GM19240 (cell line): ENCODE data around the gene FAM98B.

Experiments used
- DNase-seq: peaks from one replicate; pipeline ENCODE4 v3.0.0; 2011; ENCODE audit warnings: low spot score; ENCODE audit not compliant: insufficient read length

Gene FAM98B

DNA sequence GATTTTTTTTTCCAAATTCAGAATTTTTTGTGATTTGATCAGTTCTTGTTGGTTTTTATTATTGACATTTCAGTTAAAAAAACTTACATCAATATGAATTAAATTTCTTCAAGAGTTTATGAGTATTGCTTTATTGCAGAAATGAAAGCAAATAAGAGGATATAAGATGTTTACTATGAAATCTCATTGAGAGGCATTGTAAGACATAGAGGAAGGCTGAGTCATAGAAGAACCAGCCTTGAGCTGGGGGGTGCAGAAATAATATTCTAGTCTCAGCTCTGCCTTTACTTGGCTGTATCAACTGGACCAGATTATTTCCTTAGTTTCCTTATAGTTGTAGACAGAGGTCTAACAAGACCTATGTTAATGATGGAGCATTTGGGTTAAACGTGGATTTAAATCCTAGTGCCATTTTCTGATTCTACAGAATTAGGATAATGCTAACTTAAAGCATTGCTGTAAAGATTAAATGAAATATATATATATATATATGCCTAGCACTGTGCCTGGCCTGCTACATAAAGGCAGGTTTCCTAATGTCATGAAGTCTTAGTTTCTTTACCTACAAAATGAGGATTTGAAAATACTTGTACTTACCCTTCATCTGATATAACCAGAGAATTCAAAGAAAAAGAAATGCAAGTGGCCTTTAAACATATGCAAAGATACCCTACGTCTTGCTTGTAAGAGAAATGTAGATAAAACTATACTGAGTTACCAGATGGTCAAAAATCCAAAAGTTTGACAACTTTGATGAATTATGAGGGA is 7.3 kb downstream of the FAM98B start:
- no peak for DNase-seq

DNA sequence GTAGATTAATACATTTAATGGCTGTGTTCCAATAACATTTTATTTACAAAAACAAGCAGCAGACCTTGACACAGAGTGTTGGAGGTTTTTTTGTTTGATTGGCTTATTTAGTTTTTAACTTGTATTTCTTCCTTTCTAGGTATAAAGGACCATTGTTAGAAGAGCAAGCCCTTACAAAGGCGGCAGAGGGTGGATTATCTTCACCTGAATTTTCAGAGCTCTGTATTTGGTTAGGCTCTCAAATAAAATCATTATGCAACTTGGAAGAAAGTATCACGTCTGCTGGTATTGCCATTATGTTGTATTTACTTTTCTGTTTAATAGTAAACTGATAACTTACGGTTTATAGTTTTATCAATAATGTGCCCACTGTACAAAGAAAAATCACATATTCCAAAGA is 10.0 kb downstream of the FAM98B start:
- DNase-seq = no peak

DNA sequence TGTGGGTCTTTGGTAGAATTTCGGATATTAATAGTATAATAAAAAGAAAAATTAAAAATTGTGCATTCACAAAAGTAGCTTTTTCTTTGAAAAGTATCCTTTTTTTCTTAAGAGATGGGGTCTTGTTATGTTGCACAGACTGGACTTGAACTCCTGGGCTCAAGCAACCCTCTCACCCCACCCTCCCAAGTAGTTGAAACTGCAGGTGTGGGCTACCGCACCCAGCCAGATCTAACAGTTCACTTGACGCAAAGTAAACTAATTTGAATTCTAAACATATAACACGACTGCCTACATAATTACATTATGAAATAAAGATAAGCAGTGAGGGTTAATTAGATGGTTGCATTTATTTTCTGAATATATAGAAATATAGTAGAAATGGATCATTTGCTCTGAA is 10.7 kb downstream of the FAM98B start:
- DNase-seq = no peak

DNA sequence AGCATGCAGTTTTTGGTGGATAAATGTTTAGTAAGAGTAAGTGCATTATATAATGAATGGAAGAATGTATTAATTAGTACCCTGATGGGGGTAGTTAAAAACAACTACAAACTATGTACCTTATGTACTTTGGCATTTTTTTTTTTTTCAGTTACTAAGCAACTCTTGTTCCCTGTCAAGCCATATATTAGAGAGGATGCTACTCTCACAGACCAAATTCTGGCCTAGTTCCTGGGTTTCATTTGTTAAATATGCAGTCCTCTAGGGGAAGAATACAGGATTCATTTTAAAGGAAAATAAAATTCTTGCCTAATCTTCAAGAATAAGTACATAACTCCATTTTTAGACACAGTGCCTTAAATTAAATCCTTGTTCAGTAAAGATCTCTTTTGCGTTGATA is 16.9 kb downstream of the FAM98B start:
- DNase-seq = no peak

DNA sequence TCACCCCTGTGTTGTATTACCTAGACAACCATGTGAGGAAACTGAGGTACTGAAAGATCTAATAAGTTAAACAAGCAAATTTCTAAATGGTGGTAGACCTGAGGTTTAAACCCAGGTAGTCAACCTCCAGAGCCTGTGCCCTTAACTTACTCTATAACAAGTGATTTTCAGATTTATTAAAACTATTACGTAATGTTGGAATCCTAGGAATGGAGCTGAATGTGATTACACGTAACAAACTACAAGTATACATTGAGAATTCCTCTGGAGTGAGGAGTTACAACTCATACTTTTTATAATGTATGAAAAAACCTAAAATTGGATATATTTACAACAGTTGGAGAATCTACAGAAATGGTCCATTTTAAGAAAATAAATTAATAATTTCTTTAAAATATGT is 18.0 kb downstream of the FAM98B start:
- no peak for DNase-seq

DNA sequence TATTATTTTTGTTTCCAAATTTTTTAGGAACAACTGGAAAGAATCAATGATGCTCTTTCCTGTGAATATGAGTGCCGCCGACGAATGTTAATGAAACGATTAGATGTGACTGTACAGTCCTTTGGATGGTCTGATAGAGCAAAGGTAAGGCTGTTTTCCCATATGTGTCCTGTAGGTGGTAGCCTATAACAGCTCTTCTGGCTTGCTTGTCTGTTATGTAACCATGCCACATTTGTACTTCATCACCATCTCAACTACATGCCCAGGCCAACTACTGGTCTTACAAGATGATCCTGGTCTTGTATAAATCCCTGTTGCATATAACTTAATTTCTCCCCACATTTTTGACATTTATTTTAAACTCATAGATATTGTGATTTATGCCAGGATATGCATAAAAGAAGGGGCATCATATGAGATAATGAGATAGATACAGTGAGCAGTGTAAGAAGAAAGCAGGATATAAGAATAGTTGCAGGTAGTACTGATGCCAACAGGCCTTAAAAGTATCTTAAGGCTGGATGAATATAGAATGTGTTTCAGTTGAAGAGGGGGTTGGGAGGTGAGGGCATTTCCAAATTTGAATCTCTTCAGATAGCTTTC is 20.3 kb downstream of the FAM98B start:
- peak; percentile 14 for DNase-seq

DNA sequence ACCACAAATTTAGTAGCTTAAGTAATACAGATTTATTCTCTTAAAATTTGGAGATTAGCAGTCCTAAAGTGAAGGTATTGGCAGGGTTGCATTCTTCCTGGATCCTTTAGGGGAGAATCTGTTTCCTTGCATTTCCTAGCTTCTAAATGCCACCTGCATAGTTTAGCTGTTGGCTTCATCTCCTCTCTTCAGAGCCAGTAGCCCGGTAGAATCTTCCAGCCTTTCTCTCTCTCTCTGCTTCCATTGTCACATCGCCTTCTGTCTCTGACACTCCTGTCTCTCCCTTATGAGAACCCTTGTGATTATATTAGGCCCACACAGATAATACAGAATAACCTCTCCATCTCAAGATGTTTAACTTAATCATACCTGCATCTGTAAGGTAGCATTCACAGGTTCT is 21.4 kb downstream of the FAM98B start:
- no peak for DNase-seq

DNA sequence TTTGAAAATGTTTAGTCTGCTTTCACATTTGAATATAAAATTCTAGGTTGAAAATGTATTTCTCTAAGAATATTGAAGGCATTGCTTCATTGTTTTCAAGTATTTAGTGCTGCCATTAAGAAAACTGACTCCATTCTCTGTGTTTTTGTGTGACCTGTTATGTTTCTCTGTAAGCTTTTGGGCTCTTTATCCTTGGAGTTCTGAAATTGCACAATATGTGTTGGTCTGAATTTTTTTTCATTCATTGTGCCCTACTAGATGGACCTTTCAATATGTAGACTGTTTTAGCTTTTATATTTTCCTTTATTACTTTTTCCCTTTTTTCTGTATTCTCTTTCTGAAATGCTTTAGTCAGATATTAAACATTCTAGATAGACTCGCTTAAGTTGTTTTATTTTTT is 22.2 kb downstream of the FAM98B start:
- DNase-seq = no peak

DNA sequence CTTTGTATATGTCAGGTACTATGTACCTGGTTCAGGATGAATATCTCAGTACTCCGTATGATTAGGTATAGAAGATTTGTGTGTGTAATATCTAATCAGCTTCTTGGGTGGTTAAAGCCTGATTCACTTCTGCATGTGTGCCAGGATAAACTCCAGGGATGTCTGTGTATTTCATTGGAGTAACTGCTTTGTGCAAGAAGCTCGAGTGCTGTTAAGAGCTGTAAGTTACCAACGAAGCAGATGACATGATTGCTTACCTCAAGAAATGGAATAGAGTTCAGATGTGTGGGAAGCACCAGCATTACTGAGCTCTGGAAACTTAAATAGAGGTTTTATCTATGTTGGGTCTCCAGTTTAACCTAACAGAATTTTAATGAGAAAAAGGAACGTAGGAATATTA is 23.7 kb downstream of the FAM98B start:
- no peak for DNase-seq

DNA sequence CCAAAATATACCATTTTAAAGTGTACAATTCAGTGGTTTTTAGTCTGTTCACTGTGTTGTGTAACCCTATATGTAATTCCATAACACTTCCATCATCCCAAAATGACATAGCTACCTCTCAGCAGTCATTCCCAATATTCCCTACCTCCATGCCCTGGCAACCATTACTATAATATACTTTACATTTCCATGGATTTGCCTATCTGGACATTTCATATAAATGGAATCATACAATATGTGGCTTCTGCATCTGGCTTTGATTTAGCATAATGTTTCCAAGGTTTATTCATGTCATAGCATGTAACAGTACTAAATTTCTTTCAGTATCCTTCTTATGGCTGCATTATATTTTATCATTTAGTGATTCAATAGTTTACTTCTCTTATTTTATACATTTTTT is 25.3 kb downstream of the FAM98B start:
- DNase-seq = no peak

DNA sequence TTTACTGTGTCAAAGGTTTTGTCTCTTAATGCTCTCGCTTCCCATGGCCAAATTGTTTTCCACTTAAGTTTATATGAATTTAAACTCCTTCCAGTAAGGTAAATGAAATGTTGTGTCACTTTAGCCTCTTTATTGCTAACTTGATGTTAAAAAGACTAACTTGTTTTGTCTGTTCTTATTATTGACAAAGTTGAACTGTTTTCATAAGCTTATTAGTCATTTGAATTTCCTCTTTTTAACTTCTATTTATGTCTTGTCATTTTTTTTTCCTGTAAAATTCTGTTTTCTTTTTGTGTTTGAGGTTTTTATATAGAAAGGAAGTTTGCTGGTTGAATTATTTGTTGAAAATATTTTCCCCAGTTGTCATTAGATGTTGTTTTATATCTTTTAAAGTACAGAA is 25.8 kb downstream of the FAM98B start:
- DNase-seq = no peak

DNA sequence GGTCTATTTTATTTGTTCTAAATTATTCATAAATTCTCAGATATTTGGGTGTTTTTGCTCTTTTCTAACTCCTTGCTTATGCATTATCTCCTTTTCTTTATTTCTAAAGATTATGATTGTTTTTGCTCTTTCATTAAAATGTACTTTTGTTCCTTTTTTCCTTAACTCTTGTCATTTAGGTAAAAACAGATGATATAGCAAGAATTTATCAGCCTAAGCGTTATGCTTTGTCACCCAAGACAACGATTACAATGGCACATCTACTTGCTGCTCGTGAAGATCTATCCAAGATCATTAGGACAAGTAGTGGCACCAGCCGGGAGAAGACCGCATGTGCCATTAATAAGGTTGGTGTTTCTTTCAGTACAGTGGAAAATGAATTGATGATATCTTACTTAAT is 27.2 kb downstream of the FAM98B start:
- no peak for DNase-seq

DNA sequence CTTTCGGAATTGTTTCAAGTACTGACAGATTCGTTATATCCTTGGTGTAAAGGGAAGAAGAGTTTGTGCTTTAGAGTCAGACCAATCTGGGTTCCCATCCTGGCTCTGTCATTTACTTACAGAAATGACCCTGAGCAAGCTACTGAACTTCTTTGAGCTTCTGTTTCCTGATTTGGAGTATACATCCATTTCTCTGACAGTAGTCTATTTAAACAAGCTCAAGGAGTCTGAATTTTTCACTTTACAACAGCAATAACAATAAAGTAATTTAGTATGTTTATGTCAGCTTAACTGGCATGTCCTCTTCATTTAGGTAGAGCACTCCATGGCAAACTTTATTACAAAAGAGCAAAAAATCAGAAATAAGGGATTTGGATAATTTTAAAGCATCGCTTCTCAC is 27.8 kb downstream of the FAM98B start:
- DNase-seq = no peak

DNA sequence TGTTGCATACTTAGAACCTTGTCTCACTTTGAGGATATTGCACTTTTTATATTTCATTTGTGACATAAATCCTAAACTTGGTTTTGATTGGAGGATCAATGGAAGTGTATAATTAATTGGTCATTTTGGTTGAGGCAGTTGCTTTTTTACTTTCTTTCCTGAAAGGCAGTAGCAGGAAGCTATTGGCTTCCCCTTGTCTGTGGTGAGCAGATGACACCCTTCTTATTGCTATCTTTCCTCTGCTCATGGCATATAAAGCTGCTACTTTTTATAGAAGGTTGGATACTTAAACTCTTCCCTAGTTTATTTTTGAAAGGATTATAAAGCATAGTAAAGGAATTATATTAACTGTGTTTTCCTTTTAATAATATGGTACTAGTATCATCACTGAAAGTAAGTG is 28.6 kb downstream of the FAM98B start:
- DNase-seq = no peak

DNA sequence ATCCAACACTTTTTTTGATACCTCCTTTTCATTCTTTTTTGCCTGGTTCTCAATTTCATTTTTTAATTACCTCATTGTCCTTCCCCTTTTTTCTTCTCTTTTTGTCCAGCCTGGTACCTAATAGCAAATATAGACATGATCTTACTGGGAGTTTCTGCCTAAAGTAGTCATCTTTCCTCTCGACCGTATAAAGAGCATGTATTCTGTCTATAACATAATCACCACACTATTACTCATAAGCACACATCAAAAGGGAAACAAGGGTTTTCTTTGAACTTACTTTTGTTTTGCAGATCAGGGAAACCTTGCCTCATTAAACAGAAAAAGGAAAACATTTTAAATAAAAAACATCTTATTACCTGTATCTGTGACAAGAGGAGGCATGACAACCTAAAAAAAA is 33.0 kb downstream of the FAM98B start:
- no peak for DNase-seq

DNA sequence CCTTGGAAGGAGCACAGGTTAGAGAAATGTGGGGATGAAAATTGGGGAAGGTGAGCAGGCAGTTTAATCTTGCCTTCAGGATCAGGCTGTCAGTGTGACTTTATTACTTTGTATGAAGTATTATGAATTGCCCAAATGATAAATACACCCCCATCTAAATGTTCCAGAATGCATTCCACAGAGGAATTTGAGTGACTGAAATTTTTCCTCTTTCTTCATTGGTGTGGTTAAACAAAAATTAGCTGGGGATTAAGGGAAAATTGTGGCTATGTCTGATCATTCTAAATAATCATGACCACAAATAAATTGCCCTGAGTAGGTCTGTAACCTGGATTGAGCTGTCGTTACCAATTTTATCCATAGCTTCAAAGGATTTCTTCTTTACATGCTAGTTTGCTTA is 33.5 kb downstream of the FAM98B start:
- no peak for DNase-seq

DNA sequence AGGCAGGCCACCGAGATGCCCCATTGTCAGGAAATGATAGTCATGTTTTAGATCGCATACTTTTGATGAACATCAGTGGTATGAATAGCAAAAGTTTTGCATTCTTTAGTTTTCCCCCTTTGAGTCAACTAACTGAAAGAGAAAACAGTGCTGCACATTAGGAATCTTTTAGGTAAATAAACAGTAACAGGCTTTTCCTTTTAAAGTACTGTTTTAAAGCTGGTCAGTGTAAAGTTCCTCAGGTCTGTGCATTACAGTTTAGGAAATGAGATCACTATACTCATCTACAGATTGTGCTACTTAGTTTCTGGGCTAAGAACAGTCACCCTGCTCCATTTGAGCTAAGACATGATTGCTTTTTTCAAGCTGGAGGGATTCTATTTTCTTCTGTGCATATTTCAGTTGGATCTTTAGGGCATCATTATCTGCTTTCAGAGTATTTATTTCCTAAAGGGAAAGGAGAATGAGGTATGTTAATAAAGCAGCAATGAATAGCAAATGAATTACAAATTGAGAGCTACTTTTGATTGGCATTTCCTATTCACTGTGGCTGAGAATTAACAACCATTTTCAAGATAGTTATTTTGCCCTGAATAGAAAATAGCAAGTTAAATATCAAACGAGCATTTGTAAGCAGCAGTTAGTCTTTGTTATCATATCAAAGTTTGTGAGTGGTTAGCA is 36.5 kb downstream of the FAM98B start:
- no peak for DNase-seq

DNA sequence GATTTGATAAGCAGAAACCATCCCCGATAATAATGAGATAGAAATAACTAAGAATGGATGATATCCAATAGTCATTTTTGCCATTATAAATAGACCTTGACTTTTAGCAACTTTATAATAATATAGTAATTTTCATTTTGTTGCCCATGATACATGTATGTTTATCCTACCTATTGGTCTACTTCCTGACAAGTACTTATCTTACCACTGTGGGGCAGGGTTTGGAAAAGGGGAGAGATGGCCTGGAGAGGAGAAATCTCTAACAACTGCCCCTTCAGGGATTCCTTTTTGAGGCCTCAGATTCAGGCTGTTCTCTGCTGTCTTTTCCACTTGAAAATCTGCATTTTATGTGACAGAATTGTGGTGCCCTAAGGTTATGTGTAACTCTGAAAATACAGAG is 42.2 kb downstream of the FAM98B start:
- DNase-seq = no peak

DNA sequence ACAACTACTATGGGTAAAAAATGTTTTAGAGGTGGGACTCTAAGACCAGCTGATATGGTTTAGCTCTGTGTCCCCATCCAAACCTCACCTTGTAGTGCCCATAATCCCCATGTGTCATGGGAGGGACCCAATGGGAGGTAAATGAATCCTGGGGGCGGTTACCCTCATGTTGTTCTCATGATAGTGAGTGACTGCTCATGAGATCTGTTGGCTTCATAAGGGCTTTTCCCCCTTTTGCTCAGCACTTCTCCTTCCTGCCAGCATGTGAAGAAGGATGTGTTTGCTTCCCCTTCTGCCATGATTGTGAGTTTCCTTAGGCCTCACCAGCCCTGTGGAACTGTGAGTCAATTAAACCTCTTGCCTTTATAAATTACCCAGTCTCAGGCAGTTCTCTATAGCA is 45.7 kb downstream of the FAM98B start:
- no peak for DNase-seq

DNA sequence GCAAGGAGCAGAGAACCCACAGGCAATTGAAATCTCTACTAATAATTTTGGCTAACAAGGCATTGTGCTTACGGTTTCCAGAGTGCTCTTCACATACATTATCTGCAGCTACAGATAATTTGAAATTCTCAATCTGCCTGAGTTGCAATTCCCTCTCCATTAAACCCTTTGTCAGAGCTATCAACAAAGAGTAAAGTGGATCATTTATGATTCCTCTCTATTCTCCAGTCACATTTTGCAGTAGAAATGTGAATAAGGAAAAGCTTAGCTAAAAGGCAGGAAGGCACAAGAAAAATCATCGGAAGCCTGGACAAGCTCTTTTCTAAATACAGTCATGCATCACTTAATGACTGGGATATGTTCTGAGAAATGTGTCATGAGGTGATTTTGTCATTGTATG is 49.6 kb downstream of the FAM98B start:
- DNase-seq = no peak

DNA sequence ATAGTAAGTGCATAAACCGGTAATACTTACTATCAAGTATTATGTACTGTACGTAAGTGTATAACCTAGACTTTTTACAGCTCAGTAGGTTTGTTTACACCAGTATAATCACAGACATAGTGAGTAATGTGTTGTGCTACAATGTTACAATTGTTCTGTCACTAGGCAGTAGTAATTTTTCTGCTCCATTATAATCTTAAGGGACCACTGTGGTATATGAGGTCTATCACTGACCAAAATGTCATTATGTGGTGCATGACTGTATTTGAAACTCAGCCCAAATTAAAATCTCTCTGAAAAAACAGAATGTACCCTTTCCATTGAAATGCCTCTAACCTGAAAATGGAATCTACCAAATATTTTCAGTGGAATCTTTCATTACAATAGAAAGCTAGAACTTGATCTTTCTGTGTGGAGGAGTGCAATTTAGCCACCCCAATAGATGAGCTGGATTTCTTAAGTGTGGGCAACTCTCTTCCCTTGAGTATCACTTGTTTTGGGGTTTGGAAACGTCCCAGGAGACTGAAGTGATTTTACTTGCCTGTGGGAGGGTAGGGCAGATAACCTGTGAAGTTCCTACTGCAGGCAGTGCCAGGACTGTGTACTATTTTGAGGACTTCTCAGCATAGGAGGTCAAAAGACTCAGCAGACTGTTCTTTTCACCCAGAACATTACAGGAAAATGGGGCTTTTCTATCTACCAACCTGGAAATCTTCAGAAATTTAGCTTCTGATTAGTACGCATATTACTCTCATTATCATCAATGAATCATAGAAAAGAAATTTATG is 50.9 kb downstream of the FAM98B start:
- no peak for DNase-seq

DNA sequence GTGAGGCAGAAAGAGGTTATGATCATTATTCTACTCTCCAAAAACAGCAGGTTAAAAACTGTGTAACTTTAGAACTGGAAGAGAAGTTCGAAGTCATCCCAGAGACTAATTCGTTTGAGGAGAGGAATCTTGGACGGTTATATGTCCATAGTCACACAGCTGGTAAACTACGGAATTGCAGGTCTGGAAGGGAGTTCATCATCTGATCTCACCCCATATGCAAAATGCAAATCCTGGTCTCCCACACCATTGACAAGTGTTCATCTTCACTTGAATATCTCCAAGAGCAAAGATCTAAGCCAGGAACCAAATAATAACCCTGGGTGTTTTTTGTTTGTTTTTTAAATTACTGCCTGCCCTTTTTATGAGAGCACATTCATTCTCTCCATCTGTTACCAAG is 53.1 kb downstream of the FAM98B start:
- no peak for DNase-seq
